ENCODE results near the gene RPL27A.

GRCh38 chr11:8642196-8642841 is 40.3 kb upstream of the RPL27A start:
- TF ChIP-seq EZH2 (IDR thresholded peaks at IDR 0.05) (no peak), POLR2AphosphoS5 (IDR thresholded peaks at IDR 0.05; ENCODE audit: borderline replicate concordance, low read depth, low read length) (no peak)
